Mucosa of rectum (tissue), 2 donors: ENCODE data around the gene CASZ1.

Experiments
- H3K27ac ChIP-seq, 2 donors: one replicate each; pipeline ENCODE4 v1.7.0; 2013; ENCODE audit warnings: inconsistent platforms in 2 of 2, low read depth in 2 of 2, low read length in 2 of 2
- H3K27me3 ChIP-seq, 2 donors: one replicate each; pipeline ENCODE4 v1.7.0; 2013; ENCODE audit warnings: low read length in 2 of 2; ENCODE audit not compliant: control insufficient read depth in 2 of 2, insufficient read depth in 2 of 2
- H3K36me3 ChIP-seq, 2 donors: one replicate each; pipeline ENCODE4 v1.7.0; 2013; ENCODE audit warnings: low read length in 2 of 2; ENCODE audit not compliant: control insufficient read depth in 2 of 2, insufficient read depth in 2 of 2
- H3K4me1 ChIP-seq, 2 donors: one replicate each; pipeline ENCODE4 v1.7.0; 2013; ENCODE audit warnings: low read length in 2 of 2, mild to moderate bottlenecking in 1 of 2; ENCODE audit not compliant: control insufficient read depth in 2 of 2, insufficient read depth in 2 of 2
- H3K4me3 ChIP-seq, 2 donors: one replicate each; pipeline ENCODE4 v1.7.0; 2013; ENCODE audit warnings: low read length in 2 of 2
- H3K9ac ChIP-seq, 2 donors: one replicate each; pipeline ENCODE4 v1.7.0; 2013; ENCODE audit warnings: low read length in 2 of 2, low read depth in 1 of 2, mild to moderate bottlenecking in 1 of 2
- H3K9me3 ChIP-seq, 2 donors: one replicate each; pipeline ENCODE4 v1.7.0; 2013; ENCODE audit warnings: low read length in 2 of 2; ENCODE audit not compliant: control insufficient read depth in 2 of 2
- donor health status: healthy.
- donor health status: Normal muscosa, but diverticular disease.

CASZ1 gene

DNA sequence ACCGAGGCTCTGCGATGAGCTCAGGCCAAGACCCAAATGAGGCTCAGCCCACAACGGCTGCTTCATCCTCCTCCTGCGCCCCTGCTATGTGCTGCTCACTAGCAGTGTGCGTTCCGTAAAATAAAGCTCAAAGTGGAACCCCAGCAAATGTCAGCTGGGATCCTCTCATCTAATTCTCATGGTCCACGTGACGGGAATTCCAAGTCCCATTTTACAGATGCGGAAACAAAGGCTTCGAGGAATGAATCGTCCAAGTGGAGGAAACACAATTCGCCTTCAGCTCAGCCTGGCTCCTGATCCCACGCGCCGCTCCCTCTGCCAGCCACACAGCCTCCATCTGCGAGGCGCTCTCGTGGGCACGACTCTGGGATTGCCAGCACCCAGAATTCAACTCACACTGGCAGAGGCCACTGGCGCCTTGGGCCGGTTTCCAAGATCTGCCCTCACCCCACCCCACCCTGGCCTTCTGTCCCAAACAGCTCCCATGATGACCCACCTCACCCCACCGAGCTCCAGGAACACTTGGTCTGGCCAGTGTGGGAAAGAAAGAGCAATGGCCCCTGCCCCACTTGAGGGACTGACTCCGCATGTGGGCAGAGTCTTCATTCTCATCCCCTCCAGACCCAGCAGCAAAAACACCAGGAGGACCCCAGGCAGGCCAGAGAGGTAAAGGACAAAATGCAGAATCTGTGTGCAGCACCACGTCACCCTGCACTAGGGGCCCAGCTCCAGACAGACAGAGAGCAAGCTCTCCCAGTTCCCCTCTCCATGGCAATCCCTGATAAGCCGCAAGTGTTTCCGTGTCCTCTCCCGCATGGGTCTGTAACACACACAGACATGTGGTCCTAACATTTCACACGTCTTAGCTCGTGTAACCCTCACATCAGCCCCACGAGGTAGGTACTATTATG, 10.5 kb downstream of the CASZ1 start:
- H3K27me3 ChIP-seq, result no peaks in the 10 kb centered on the region
- no peaks in the 10 kb centered on the region for H3K36me3 ChIP-seq
- H3K9me3 ChIP-seq, result no peaks in the 10 kb centered on the region
- H3K9ac ChIP-seq, result no peak overlapping the region
- peaks cover 12 to 27% of the 10 kb centered on the region in 2 donors for H3K4me1 ChIP-seq
- no peak overlapping the region for H3K4me3 ChIP-seq
- no peak overlapping the region for H3K27ac ChIP-seq

GRCh38 chr1:10784998-10785727, 11.3 kb downstream of the CASZ1 start:
- Histone ChIP-seq H3K9me3 (no peaks in the 10 kb centered on the region), H3K36me3 (no peaks in the 10 kb centered on the region), H3K9ac (no peak overlapping the region), H3K4me3 (no peak overlapping the region), H3K27ac (no peak overlapping the region), H3K27me3 (no peaks in the 10 kb centered on the region), H3K4me1 (peaks cover 19 to 34% of the 10 kb centered on the region in 2 donors)

DNA sequence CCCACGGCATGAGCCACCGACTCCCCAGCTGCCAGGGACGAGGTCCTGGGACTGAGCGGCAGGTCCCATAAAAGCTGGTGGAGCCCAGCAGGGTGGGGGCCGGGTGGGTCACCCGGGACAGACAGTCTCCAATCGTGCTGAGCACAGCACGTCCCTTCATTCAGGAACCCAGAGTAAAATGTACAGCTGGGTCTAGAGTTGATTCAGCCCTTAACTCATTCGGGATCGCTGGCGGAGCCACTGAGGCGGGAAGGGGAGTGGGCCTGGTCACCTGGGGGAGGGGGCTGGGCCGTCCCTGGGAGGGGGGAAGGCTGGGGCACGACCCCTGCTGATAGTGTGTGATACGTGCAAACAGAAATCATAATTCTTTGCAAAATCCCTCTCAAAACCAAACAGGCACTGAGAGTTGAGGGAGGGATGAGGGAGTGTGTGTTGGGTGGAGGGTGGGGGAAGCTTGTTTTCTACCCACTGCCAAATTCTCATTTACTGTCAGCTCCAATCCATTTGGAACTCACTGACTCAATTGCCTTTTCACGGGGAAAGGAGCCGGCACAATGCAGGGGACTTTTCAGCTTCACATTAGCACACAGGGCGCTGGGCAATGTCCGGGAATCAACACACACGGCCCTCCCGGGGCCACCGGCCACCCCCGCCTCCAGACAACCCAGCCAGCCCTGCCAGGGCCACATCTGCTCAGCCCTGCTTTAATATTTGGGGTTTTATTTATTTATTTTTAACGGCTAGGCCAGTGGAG, 13.8 kb downstream of the CASZ1 start:
- peaks cover 24 to 44% of the 10 kb centered on the region in 2 donors for H3K4me1 ChIP-seq
- H3K27me3 ChIP-seq, result no peaks in the 10 kb centered on the region
- H3K27ac ChIP-seq, result peak overlapping the region in 1 of 2 donors; percentile 42
- no peaks in the 10 kb centered on the region for H3K36me3 ChIP-seq
- H3K9ac ChIP-seq, result peak overlapping the region in 1 of 2 donors; percentile 42
- no peaks in the 10 kb centered on the region for H3K9me3 ChIP-seq
- no peak overlapping the region for H3K4me3 ChIP-seq

DNA sequence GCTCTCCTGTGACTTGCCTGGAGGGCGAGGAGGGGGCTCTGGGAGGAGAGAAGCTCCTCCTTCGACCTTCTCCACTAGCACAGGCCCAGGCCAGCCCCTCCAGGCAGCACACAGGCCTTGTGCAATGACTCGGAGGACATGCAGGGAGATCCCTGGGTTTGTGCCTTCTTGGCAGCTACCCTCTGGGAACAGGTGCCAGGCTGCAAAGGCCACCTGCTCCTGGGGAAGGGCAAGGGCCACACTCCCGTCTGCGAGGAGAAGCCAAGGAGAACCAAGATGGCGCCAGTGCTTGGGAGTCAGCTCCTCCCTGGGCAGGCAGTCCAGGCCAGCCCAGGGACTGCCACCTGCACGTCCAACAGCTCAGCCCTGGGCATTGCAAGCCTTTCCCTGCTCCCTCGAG, 15.3 kb downstream of the CASZ1 start:
- H3K4me1 ChIP-seq, result peaks cover 37 to 55% of the 10 kb centered on the region in 2 donors

GRCh38 chr1:10779841-10780240, 16.6 kb downstream of the CASZ1 start:
- no peaks in the 10 kb centered on the region for H3K27me3 ChIP-seq
- H3K4me1 ChIP-seq, result peaks cover 34 to 55% of the 10 kb centered on the region in 2 donors
- H3K36me3 ChIP-seq, result no peaks in the 10 kb centered on the region
- H3K9ac ChIP-seq, result peak overlapping the region; percentile 70 to 83
- peak overlapping the region; percentile 96 to 98 for H3K27ac ChIP-seq
- H3K9me3 ChIP-seq, result no peaks in the 10 kb centered on the region
- peak overlapping the region; percentile 53 to 58 for H3K4me3 ChIP-seq

More for the DNA sequence above, 15.3 kb downstream of the CASZ1 start:
- Histone ChIP-seq H3K27ac (peak overlapping the region; percentile 96 to 98), H3K36me3 (no peaks in the 10 kb centered on the region), H3K27me3 (no peaks in the 10 kb centered on the region), H3K4me3 (peak overlapping the region in 1 of 2 donors; percentile 7), H3K9ac (peak overlapping the region in 1 of 2 donors; percentile 37), H3K9me3 (no peaks in the 10 kb centered on the region)

GRCh38 chr1:10779201-10779600, 17.2 kb downstream of the CASZ1 start:
- peak overlapping the region; percentile 96 to 98 for H3K27ac ChIP-seq
- H3K36me3 ChIP-seq, result no peaks in the 10 kb centered on the region
- H3K9ac ChIP-seq, result peak overlapping the region; percentile 70 to 83
- H3K4me3 ChIP-seq, result peak overlapping the region; percentile 53 to 58
- H3K4me1 ChIP-seq, result peaks cover 34 to 55% of the 10 kb centered on the region in 2 donors
- no peaks in the 10 kb centered on the region for H3K9me3 ChIP-seq
- no peaks in the 10 kb centered on the region for H3K27me3 ChIP-seq

- Histone ChIP-seq H3K27me3 (no peaks in the 10 kb centered on the region), H3K36me3 (no peaks in the 10 kb centered on the region), H3K4me1 (peaks cover 38 to 59% of the 10 kb centered on the region in 2 donors), H3K9ac (peak overlapping the region; percentile 18 to 81), H3K9me3 (no peaks in the 10 kb centered on the region), H3K27ac (peak overlapping the region; percentile 96 to 98), H3K4me3 (peak overlapping the region; percentile 29 to 48)
Observed at GRCh38 chr1:10778640-10779039, 17.8 kb downstream of the CASZ1 start.

DNA sequence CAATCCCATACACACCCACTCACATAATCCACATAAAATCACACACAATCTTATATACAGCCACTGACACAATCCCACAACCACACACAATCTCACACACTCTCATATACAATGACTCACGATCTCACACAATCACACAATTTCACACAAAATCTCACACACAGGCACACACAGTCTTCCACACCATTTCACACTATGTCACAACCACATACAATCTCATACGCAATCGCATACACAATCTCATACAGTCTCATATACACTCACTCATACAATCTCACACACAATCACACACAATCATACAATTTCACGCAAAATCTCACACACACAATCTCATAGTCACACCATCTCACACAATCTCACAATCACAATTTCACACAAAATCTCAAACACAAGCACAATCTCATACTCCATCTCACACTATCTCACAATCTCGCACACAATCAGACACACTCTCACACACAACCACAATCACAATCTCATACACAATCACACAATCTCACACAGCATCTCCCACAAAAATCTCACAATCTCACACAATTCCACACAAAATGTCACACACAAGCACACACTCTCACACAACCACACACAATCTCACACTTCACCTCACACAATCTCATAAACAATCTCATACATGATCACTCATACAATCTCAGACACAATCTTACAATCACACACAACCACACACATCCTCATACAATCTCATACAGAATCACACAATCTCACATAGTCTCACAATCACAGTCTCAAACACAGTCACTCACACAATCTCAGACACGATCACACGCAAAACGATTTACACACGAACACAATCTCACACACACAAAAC, 18.5 kb downstream of the CASZ1 start:
- peak overlapping the region in 1 of 2 donors; percentile 48 for H3K4me3 ChIP-seq
- H3K27ac ChIP-seq, result peak overlapping the region; percentile 96 to 98
- H3K36me3 ChIP-seq, result no peaks in the 10 kb centered on the region
- H3K27me3 ChIP-seq, result no peaks in the 10 kb centered on the region
- no peaks in the 10 kb centered on the region for H3K9me3 ChIP-seq
- peak overlapping the region; percentile 18 to 81 for H3K9ac ChIP-seq
- peaks cover 40 to 58% of the 10 kb centered on the region in 2 donors for H3K4me1 ChIP-seq

GRCh38 chr1:10776190-10776905, 20.1 kb downstream of the CASZ1 start:
- Histone ChIP-seq H3K36me3 (no peaks in the 10 kb centered on the region), H3K4me1 (peaks cover 37 to 59% of the 10 kb centered on the region in 2 donors), H3K9ac (no peak overlapping the region), H3K27me3 (no peaks in the 10 kb centered on the region), H3K9me3 (no peaks in the 10 kb centered on the region), H3K4me3 (no peak overlapping the region), H3K27ac (peak overlapping the region in 1 of 2 donors; percentile 0)
